Karpas-422 (cell line): ENCODE data around the gene GOLGA8S. TPM values are rescaled to one million over a fixed set of nuclear protein-coding genes. Genes with fewer than 3 reads are reported as not detected.
"Not testable (repeated sequence)": the region's sequence is repeated elsewhere in the genome, so short reads cannot be mapped to it uniquely, and the experiment has no call there.

Experiments
- DNase-seq: peaks from one replicate; pipeline ENCODE4 v3.0.0-alpha.2; 2015
- H2AFZ ChIP-seq: fragments of 200-600 bp; sonication (generic); 2 replicates; pipeline ENCODE4 v1.6.1; 2014; ENCODE audit warnings: antibody characterized with exemption, low read length, mixed read lengths
- H3K27ac ChIP-seq: fragments of 200-600 bp; sonication (generic); 2 replicates; pipeline ENCODE4 v1.5.1; 2014; ENCODE audit warnings: mild to moderate bottlenecking, low read length, moderate library complexity
- H3K27me3 ChIP-seq: fragments of 200-600 bp; sonication (generic); 2 replicates; pipeline ENCODE4 v1.6.1; 2014; ENCODE audit warnings: low read length, mixed read lengths
- H3K36me3 ChIP-seq: fragments of 200-600 bp; sonication (generic); 2 replicates; pipeline ENCODE4 v1.6.1; 2014; ENCODE audit warnings: low read length, mixed read lengths; ENCODE audit not compliant: insufficient read depth
- H3K4me1 ChIP-seq: fragments of 200-600 bp; sonication (generic); 2 replicates; pipeline ENCODE4 v1.6.1; 2014; ENCODE audit warnings: mild to moderate bottlenecking, low read length, mixed read lengths
- H3K4me2 ChIP-seq: fragments of 200-600 bp; sonication (generic); 2 replicates; pipeline ENCODE4 v1.6.1; 2014; ENCODE audit warnings: low read length, low read depth, mild to moderate bottlenecking; ENCODE audit not compliant: poor library complexity, severe bottlenecking
- H3K4me3 ChIP-seq: fragments of 200-600 bp; sonication (generic); 2 replicates; pipeline ENCODE4 v1.5.1; 2014; ENCODE audit warnings: mild to moderate bottlenecking, antibody characterized with exemption, low read length, mixed read lengths
- H3K79me2 ChIP-seq: fragments of 200-600 bp; sonication (generic); 2 replicates; pipeline ENCODE4 v1.6.1; 2014; ENCODE audit warnings: mild to moderate bottlenecking, low read length, mixed read lengths
- H3K9ac ChIP-seq: fragments of 200-600 bp; sonication (generic); 2 replicates; pipeline ENCODE4 v1.6.0; 2014; ENCODE audit warnings: low read length
- H3K9me2 ChIP-seq: fragments of 200-600 bp; sonication (generic), shearing (Covaris generic); replicated peaks from 2 replicates; pipeline ENCODE4 v1.6.0; 2014; ENCODE audit warnings: mild to moderate bottlenecking, low read length, moderate library complexity; ENCODE audit not compliant: insufficient read depth
- H3K9me3 ChIP-seq: fragments of 300-700, 200-600 bp; sonication (generic); 2 replicates; pipeline ENCODE4 v1.6.1; 2014; ENCODE audit warnings: low read length, mixed read lengths
- H4K20me1 ChIP-seq: fragments of 200-600 bp; sonication (generic); 2 replicates; pipeline ENCODE4 v1.6.1; 2014; ENCODE audit warnings: mild to moderate bottlenecking, antibody characterized with exemption, low read length, low read depth; ENCODE audit not compliant: insufficient read depth
- total RNA-seq: library from RNA; depleted of rRNA; stranded (reverse); fragments of >200 nt; shearing (Covaris generic); gene quantifications from 2 replicates; pipeline ENCODE4 v1.2.3, GENCODE V29; 2014; ENCODE audit warnings: low replicate concordance

GOLGA8S gene
- total RNA-seq, 1 experiment from 2014 or later: not detected

- Histone ChIP-seq H3K27ac (no peak overlapping the region), H3K27me3 (no peaks in the 10 kb centered on the region)
These were observed 31.4 kb downstream of the GOLGA8S start for GRCh38 chr15:23385886-23386430.

GRCh38 chr15:23387621-23388190, 33.2 kb downstream of the GOLGA8S start:
- no peaks in the 10 kb centered on the region for H3K4me1 ChIP-seq
- DNase-seq: no peak
- no peaks in the 10 kb centered on the region for H3K36me3 ChIP-seq
- no peaks in the 10 kb centered on the region for H3K79me2 ChIP-seq
- no peak overlapping the region for H3K4me2 ChIP-seq
- H3K27me3 ChIP-seq: no peaks in the 10 kb centered on the region
- H3K9ac ChIP-seq: no peak overlapping the region
- H3K4me3 ChIP-seq: no peak overlapping the region
- no peak overlapping the region for H3K27ac ChIP-seq
- no peaks in the 10 kb centered on the region for H4K20me1 ChIP-seq
- no peaks in the 10 kb centered on the region for H3K9me3 ChIP-seq
- no peak overlapping the region for H2AFZ ChIP-seq
- H3K9me2 ChIP-seq: no peaks in the 10 kb centered on the region

More at GRCh38 chr15:23385886-23386430, 31.4 kb downstream of the GOLGA8S start:
- H3K9me3 ChIP-seq: no peaks in the 10 kb centered on the region
- H3K4me1 ChIP-seq: no peaks in the 10 kb centered on the region
- no peaks in the 10 kb centered on the region for H4K20me1 ChIP-seq
- no peak overlapping the region for H2AFZ ChIP-seq
- H3K79me2 ChIP-seq: no peaks in the 10 kb centered on the region
- no peak overlapping the region for H3K9ac ChIP-seq
- DNase-seq: no peak
- no peak overlapping the region for H3K4me2 ChIP-seq
- no peak overlapping the region for H3K4me3 ChIP-seq
- H3K36me3 ChIP-seq: no peaks in the 10 kb centered on the region
- H3K9me2 ChIP-seq: no peaks in the 10 kb centered on the region

- H3K27ac ChIP-seq: no peak overlapping the region
- no peaks in the 10 kb centered on the region for H4K20me1 ChIP-seq
- no peak overlapping the region for H3K9ac ChIP-seq
- H3K79me2 ChIP-seq: no peaks in the 10 kb centered on the region
- no peak overlapping the region for H3K4me3 ChIP-seq
- no peaks in the 10 kb centered on the region for H3K4me1 ChIP-seq
- no peak overlapping the region for H3K4me2 ChIP-seq
- H3K36me3 ChIP-seq: no peaks in the 10 kb centered on the region
- H3K27me3 ChIP-seq: no peaks in the 10 kb centered on the region
- H2AFZ ChIP-seq: no peak overlapping the region
- H3K9me3 ChIP-seq: no peaks in the 10 kb centered on the region
- H3K9me2 ChIP-seq: no peaks in the 10 kb centered on the region
- no peak for DNase-seq
These were observed 40.6 kb downstream of the GOLGA8S start for GRCh38 chr15:23395030-23395692.

- Histone ChIP-seq H3K4me1 (no peaks in the 10 kb centered on the region), H3K27ac (no peak overlapping the region), H3K79me2 (no peaks in the 10 kb centered on the region), H3K4me3 (no peak overlapping the region), H3K36me3 (no peaks in the 10 kb centered on the region), H4K20me1 (no peaks in the 10 kb centered on the region), H3K9me2 (no peaks in the 10 kb centered on the region), H3K9ac (no peak overlapping the region), H3K4me2 (no peak overlapping the region), H3K27me3 (no peaks in the 10 kb centered on the region), H3K9me3 (no peaks in the 10 kb centered on the region), H2AFZ (no peak overlapping the region)
- DNase-seq: no peak
These were observed 41.3 kb downstream of the GOLGA8S start for GRCh38 chr15:23395832-23396231.

- H3K4me1 ChIP-seq: no peaks in the 10 kb centered on the region
- no peak overlapping the region for H3K4me3 ChIP-seq
- H3K36me3 ChIP-seq: no peaks in the 10 kb centered on the region
- H2AFZ ChIP-seq: no peak overlapping the region
- DNase-seq: no peak
- no peaks in the 10 kb centered on the region for H3K79me2 ChIP-seq
- H3K27ac ChIP-seq: no peak overlapping the region
- H3K4me2 ChIP-seq: no peak overlapping the region
- H3K27me3 ChIP-seq: no peaks in the 10 kb centered on the region
- no peaks in the 10 kb centered on the region for H4K20me1 ChIP-seq
- no peak overlapping the region for H3K9ac ChIP-seq
- H3K9me3 ChIP-seq: no peaks in the 10 kb centered on the region
- H3K9me2 ChIP-seq: no peaks in the 10 kb centered on the region
These were observed 43.2 kb downstream of the GOLGA8S start for GRCh38 chr15:23397779-23398178.

- not testable (repeated sequence) for H3K9me2 ChIP-seq, H4K20me1 ChIP-seq, H3K4me3 ChIP-seq, H3K9ac ChIP-seq, H3K9me3 ChIP-seq, H3K27me3 ChIP-seq, H3K4me2 ChIP-seq, DNase-seq, H3K27ac ChIP-seq, H2AFZ ChIP-seq, H3K36me3 ChIP-seq, H3K4me1 ChIP-seq, H3K79me2 ChIP-seq
These were observed 43.8 kb downstream of the GOLGA8S start for GRCh38 chr15:23398357-23398756.

- not testable (repeated sequence) for H3K9me2 ChIP-seq, H2AFZ ChIP-seq, DNase-seq, H3K36me3 ChIP-seq, H3K4me1 ChIP-seq, H3K9me3 ChIP-seq, H3K79me2 ChIP-seq, H3K27me3 ChIP-seq, H3K4me2 ChIP-seq, H4K20me1 ChIP-seq, H3K27ac ChIP-seq, H3K9ac ChIP-seq, H3K4me3 ChIP-seq
These were observed 44.7 kb downstream of the GOLGA8S start for GRCh38 chr15:23399207-23399606.

- Histone ChIP-seq H3K4me2 (no peak overlapping the region), H3K9me3 (no peaks in the 10 kb centered on the region), H3K27me3 (no peaks in the 10 kb centered on the region)
These were observed 47.1 kb downstream of the GOLGA8S start for GRCh38 chr15:23401627-23402026.

More at GRCh38 chr15:23401627-23402026, 47.1 kb downstream of the GOLGA8S start:
- Histone ChIP-seq H3K79me2 (no peaks in the 10 kb centered on the region), H3K9ac (no peak overlapping the region), H2AFZ (no peak overlapping the region), H3K4me1 (no peaks in the 10 kb centered on the region), H4K20me1 (no peaks in the 10 kb centered on the region), H3K4me3 (no peak overlapping the region), H3K36me3 (no peaks in the 10 kb centered on the region), H3K9me2 (no peaks in the 10 kb centered on the region), H3K27ac (no peak overlapping the region)
- DNase-seq: no peak
